HEK293T (cell line): Measurements from ENCODE around the gene C10orf71.

ENCODE experiments used
- CTCF ChIA-PET: fragments of 350-600 bp; formaldehyde crosslinking; extraction: SDS; loops from one replicate; lab custom pipeline; 2021; ENCODE audit warnings: antibody characterized with exemption, inconsistent platforms; lab: Yijun Ruan, JAX
- POLR2A ChIA-PET: fragments of 350-600 bp; formaldehyde crosslinking; extraction: SDS; loops from one replicate; lab custom pipeline; 2020; ENCODE audit warnings: antibody characterized with exemption, inconsistent platforms; lab: Yijun Ruan, JAX
- DNase-seq: peaks from one replicate; pipeline ENCODE4 v3.0.0; 2012; ENCODE audit warnings: mixed read lengths; ENCODE audit errors: extremely low spot score
- ARNT ChIP-seq: fragments of 450-650 bp; IDR thresholded peaks from 2 replicates; pipeline ENCODE4 v1.6.1; 2017; ENCODE audit warnings: mild to moderate bottlenecking
- BHLHE40 ChIP-seq: fragments of 450-650 bp; IDR thresholded peaks from 2 replicates; pipeline ENCODE4 v1.6.1; 2016; ENCODE audit warnings: mild to moderate bottlenecking, moderate library complexity, borderline replicate concordance
- CTBP1 ChIP-seq: fragments of 450-650 bp; IDR thresholded peaks from 2 replicates; pipeline ENCODE4 v1.6.1; 2016; ENCODE audit warnings: borderline replicate concordance
- ELF4 ChIP-seq: fragments of 450-650 bp; IDR thresholded peaks from 2 replicates; pipeline ENCODE4 v1.6.1; 2017; ENCODE audit warnings: antibody characterized with exemption
- FOXA1 ChIP-seq: fragments of 450-650 bp; IDR thresholded peaks from 2 replicates; pipeline ENCODE4 v1.6.1; 2016; ENCODE audit warnings: mild to moderate bottlenecking
- FOXK2 ChIP-seq: fragments of 450-650 bp; IDR thresholded peaks from 2 replicates; pipeline ENCODE4 v1.6.1; 2016; ENCODE audit warnings: mild to moderate bottlenecking
- FOXM1 ChIP-seq: fragments of 450-650 bp; IDR thresholded peaks from 2 replicates; pipeline ENCODE4 v1.6.1; 2017; ENCODE audit warnings: mild to moderate bottlenecking, borderline replicate concordance
- HDGF ChIP-seq: fragments of 450-650 bp; IDR thresholded peaks from 2 replicates; pipeline ENCODE4 v1.6.1; 2017; ENCODE audit warnings: antibody characterized with exemption, borderline replicate concordance
- L3MBTL2 ChIP-seq: fragments of 450-650 bp; conservative IDR thresholded peaks from 2 replicates; pipeline ENCODE4 v1.6.1; 2016; ENCODE audit warnings: mild to moderate bottlenecking
- LEF1 ChIP-seq: fragments of 450-650 bp; IDR thresholded peaks from 2 replicates; pipeline ENCODE4 v1.6.1; 2017; ENCODE audit warnings: mild to moderate bottlenecking, borderline replicate concordance
- NFRKB ChIP-seq: fragments of 450-650 bp; IDR thresholded peaks from 2 replicates; pipeline ENCODE4 v1.6.1; 2016; ENCODE audit warnings: mild to moderate bottlenecking, moderate library complexity
- PKNOX1 ChIP-seq: fragments of 450-650 bp; IDR thresholded peaks from 2 replicates; pipeline ENCODE4 v1.6.1; 2016
- SP1 ChIP-seq: fragments of 450-650 bp; IDR thresholded peaks from 2 replicates; pipeline ENCODE4 v1.6.1; 2017
- SUZ12 ChIP-seq: fragments of 450-650 bp; IDR thresholded peaks from 2 replicates; pipeline ENCODE4 v1.6.1; 2016; ENCODE audit warnings: mild to moderate bottlenecking
- TARDBP ChIP-seq: fragments of 450-650 bp; IDR thresholded peaks from 2 replicates; pipeline ENCODE4 v1.6.1; 2016
- ZNF384 ChIP-seq: fragments of 450-650 bp; IDR thresholded peaks from 2 replicates; pipeline ENCODE4 v1.6.1; 2016

C10orf71 gene

DNA sequence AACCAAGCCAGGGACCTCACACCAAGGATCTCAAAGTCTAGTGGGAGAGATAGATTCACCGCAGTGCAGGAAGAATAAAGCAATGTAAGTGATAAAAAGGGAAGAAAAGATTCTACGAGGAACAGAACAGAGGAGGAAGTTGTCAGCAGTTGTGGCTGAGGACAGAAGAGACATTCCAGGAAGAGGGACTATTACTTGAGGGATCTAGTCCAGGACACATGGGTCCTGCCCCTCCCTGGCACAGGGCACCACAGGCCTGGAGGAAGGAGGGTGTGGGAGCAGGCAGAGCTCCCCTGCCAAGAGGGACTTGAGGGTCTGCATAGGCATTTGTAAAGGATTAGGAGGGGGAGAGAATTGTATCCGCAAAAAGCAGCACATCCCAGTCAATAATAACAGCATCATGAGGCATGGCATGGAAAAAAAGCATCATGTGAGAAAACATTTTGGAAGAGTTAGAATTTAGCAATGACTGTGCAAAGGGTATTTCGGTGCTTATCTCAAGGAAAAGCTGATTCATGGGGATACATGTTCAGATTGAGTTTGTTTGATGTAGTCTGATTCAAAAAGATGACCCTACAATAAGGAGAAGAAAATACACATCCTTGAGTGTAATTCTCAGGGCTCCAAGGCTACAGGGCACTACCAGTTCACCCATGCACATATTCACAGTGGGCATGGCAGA lies 12.7 kb downstream of the C10orf71 start:
- DNase-seq, result no peak
- no peak for TF ChIP-seq FOXK2
- ChIA-PET POLR2A (no interaction called here), CTCF (no interaction called here)

DNA sequence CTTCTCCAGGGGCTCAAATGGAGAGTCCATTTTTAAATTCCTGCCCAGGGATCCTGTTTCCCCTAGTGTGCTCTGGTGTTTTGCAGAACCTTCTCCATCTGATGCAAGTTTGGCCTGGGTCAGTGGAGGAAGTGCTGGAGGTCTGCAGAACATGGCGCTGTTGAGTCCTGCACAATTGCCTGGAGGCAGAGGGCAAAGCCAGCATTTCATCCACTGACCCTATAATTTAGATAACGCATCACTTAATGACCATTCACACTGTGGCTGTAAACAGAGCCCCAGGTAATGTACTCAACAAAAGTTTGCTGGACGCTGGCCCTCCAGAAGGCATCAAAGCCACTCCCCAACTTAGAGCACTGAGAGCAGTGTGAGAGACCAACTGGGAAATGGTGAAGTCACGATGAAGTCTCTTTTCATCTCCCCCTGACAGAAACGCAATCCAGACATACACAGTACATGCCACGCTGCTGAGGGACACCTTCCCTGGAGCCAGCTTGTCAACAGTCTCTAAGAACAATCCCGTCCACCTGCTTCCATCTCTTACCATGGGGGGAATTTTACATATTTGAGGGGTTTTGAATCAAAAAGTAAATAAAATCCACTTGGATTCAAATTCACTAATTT lies 13.4 kb downstream of the C10orf71 start:
- CTCF ChIA-PET, result no interaction called here
- TF ChIP-seq CTBP1 (no peak), NFRKB (no peak), HDGF (no peak), ARNT (no peak), LEF1 (no peak)
- POLR2A ChIA-PET, result no interaction called here
- no peak for DNase-seq

DNA sequence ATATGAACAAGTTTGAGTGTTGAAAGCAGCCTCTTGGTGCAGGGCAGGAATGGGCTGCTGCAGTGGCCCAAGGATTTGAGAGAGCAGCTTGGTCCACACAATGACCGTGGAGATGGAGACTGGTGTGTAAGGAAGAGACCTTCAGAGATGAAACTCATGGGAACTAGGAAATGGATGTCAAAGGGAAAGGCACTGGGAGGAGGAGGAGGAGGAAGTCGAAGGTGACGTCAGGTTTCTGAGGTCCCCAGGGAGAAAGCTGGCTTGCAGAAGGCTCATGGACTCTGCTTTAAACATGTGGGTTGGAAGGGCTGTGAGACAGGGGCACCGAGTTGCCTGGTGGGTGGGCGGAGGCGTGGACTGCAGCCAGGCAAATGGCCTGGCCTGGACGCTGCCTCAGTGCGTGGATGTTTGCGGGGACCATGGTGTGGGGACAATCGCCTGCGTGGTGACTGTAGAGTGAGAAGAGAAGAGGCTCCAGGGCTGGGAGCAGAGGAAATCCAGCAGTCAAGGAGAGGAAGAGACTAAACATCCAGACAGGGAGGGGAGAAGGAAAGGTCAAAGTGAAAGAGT lies 14.6 kb downstream of the C10orf71 start:
- ChIA-PET POLR2A (no interaction called here), CTCF (no interaction called here)
- TF ChIP-seq FOXM1, result no peak
- TF ChIP-seq ELF4, result no peak
- TF ChIP-seq BHLHE40, result no peak
- no peak for TF ChIP-seq ARNT
- no peak for TF ChIP-seq ZNF384
- TF ChIP-seq PKNOX1, result no peak
- TF ChIP-seq TARDBP, result no peak
- no peak for TF ChIP-seq SUZ12
- DNase-seq, result no peak

DNA sequence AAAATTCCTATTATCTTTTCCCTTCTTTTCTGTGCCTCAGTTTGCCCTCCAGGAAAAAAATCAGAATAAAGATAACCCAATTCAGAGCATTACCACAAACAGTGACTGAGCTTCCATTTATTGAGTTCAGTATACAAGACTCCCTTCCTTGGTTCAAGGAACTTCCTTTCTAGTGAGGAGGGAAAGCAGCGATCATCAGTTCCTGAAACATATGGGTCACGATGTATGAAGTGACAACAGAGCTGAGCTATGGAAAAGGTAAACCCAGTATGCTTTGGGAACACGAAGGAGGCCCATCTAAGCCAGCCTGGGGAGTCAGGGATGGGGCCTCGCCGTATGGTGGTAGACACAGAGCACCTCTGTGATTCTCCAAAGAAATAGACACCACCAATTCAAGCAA lies 15.8 kb downstream of the C10orf71 start:
- ChIA-PET CTCF (interaction anchor here (0.5 kb wide), 1 partner anchor 25 kb away, joined by 3 read pairs; no protein-coding TSS in a partner anchor), POLR2A (no interaction called here)
- TF ChIP-seq ZNF384, result no peak
- no peak for TF ChIP-seq SUZ12
- no peak for TF ChIP-seq NFRKB
- no peak for TF ChIP-seq FOXA1
- no peak for TF ChIP-seq LEF1
- TF ChIP-seq SP1, result no peak
- no peak for TF ChIP-seq FOXK2
- no peak for TF ChIP-seq HDGF
- no peak for TF ChIP-seq TARDBP
- no peak for TF ChIP-seq ELF4
- no peak for TF ChIP-seq ARNT
- no peak for TF ChIP-seq PKNOX1
- TF ChIP-seq BHLHE40, result no peak
- no peak for TF ChIP-seq FOXM1
- TF ChIP-seq CTBP1, result no peak
- TF ChIP-seq L3MBTL2, result no peak
- DNase-seq, result no peak

GRCh38 chr10:49318028-49318427 lies 19.1 kb downstream of the C10orf71 start:
- ChIA-PET POLR2A (no interaction called here), CTCF (interaction anchor here (1.1 kb wide), 1 partner anchor 11 kb away, joined by 4 read pairs; no protein-coding TSS in a partner anchor)

DNA sequence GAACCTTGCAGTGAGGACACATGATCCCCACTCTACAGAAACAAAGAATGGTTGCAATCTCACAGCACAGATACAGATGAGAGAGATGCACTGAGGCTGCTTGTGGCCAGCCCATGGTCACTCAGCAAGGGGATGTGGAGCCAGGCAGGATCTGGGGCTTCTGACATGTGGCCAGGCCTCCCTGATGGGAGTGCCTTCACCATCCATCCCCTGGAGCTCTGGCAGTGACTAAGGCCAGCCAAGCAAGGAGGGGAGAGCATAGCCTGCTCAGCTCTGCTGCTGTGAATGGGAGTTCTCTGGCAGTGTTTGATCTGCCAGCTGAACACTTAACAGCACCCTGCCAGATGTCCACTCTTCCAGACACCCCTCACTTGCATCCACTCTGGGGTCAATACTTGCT lies 19.8 kb downstream of the C10orf71 start:
- ChIA-PET CTCF (no interaction called here), POLR2A (no interaction called here)
- TF ChIP-seq HDGF, result no peak
- TF ChIP-seq FOXM1, result no peak
- no peak for TF ChIP-seq TARDBP
- no peak for TF ChIP-seq BHLHE40
- no peak for TF ChIP-seq NFRKB
- TF ChIP-seq SP1, result no peak
- no peak for TF ChIP-seq ZNF384
- TF ChIP-seq L3MBTL2, result no peak
- no peak for TF ChIP-seq FOXK2
- no peak for TF ChIP-seq SUZ12
- TF ChIP-seq LEF1, result no peak
- TF ChIP-seq ARNT, result no peak
- TF ChIP-seq PKNOX1, result no peak
- no peak for TF ChIP-seq CTBP1
- no peak for DNase-seq

More at GRCh38 chr10:49318028-49318427, 19.1 kb downstream of the C10orf71 start:
- TF ChIP-seq PKNOX1 (no peak), SP1 (no peak), LEF1 (no peak), CTBP1 (no peak), FOXM1 (no peak), FOXK2 (no peak), ZNF384 (no peak), NFRKB (no peak), HDGF (no peak), ELF4 (no peak)
- no peak for DNase-seq
